Measurements from ENCODE around the gene PMEL.

PMEL gene

GRCh38 chr12:55912908-55913307 lies 52.9 kb downstream of the PMEL start:
- no peak for DNase-seq

GRCh38 chr12:55909513-55909884 lies 56.3 kb downstream of the PMEL start:
- no peak for DNase-seq

- DNase-seq = no peak
Measured at GRCh38 chr12:55908726-55909512, 56.9 kb downstream of the PMEL start.

DNA sequence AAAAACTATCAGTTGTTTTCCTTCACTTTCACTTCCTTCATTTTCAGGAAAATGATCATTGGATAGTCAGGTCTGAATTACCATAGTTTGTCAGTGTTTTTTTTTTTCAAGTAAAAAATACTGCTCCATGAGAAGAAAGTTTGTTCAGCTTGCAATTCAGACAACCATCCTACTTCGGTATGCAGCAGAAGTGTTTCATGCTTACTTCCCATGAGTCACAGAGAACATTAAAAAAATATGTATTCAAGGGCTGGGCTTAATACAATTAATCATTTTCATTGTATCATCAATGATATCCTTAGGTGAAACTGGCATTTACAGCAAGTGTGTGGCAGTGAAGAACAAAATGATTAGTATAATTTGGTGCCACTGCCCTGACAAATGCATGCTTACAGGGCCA lies 59.8 kb downstream of the PMEL start:
- DNase-seq = no peak
